Esophagus muscularis mucosa (tissue), 4 donors: Measurements from ENCODE around the gene TCF3. TPM values are rescaled to one million over a fixed set of nuclear protein-coding genes. Genes with fewer than 3 reads are reported as not detected.

Experiments used
- DNase-seq: peaks from one replicate; pipeline ENCODE4 v3.0.0-alpha.2; 2017; ENCODE audit errors: extremely low spot score
- H3K27ac ChIP-seq, 4 donors: fragments of 200-600 bp; sonication (generic); replicated peaks in 1 of 4; 1 replicate in 3 of 4; 2 replicates in 1 of 4; pipeline ENCODE4 v1.5.1; 2016 to 2019; ENCODE audit warnings: mild to moderate bottlenecking in 1 of 4
- H3K27me3 ChIP-seq, 4 donors: fragments of 200-600 bp; sonication (generic); one replicate each; pipeline versions ENCODE4 v1.5.1 to v1.6.0; 2016 to 2019
- H3K36me3 ChIP-seq, 4 donors: fragments of 200-600 bp; sonication (generic); one replicate each; pipeline ENCODE4 v1.5.1; 2016 to 2019
- H3K4me1 ChIP-seq, 4 donors: fragments of 200-600 bp; sonication (generic); one replicate each; pipeline ENCODE4 v1.5.1; 2016 to 2019
- H3K4me3 ChIP-seq, 4 donors: fragments of 200-600 bp; sonication (generic); 1 replicate in 2 of 4; 2 replicates in 2 of 4; pipeline ENCODE4 v1.5.1; 2016 to 2019; ENCODE audit warnings: mild to moderate bottlenecking in 4 of 4, moderate library complexity in 1 of 4
- H3K9me3 ChIP-seq, 4 donors: fragments of 200-600 bp; sonication (generic); 1 replicate in 3 of 4; 2 replicates in 1 of 4; pipeline ENCODE4 v1.5.1; 2016 to 2019
- EP300 ChIP-seq: sonication (generic); formaldehyde crosslinking; IDR thresholded peaks from one replicate; pipeline ENCODE4 v1.6.1; 2017; ENCODE audit warnings: antibody characterized with exemption
- POLR2A ChIP-seq: fragments of 450-650 bp; IDR thresholded peaks from one replicate; pipeline ENCODE4 v1.6.1; 2017; ENCODE audit warnings: antibody characterized with exemption, moderate library complexity, mild to moderate bottlenecking, low read depth
- POLR2AphosphoS5 ChIP-seq, 2 donors: sonication (generic); formaldehyde crosslinking; IDR thresholded peaks; one replicate each; pipeline ENCODE4 v1.6.1; 2017; ENCODE audit warnings: antibody characterized with exemption in 2 of 2
- WGBS: methylation state at CpG from one replicate; pipeline ENCODE4 v1.1.5; 2018; 5-methylcytosine and 5-hydroxymethylcytosine counted together
- intact Hi-C: fragments of 100-400 bp; cut with DNase I; formaldehyde crosslinking; loops from one replicate; pipeline ENCODE4 v1.15.1; 2023
- total RNA-seq, 4 donors: library from RNA; depleted of rRNA; stranded (reverse); fragments of >200 nt; gene quantifications; one replicate each; pipeline versions ENCODE4 v1.1.0 to v1.2.1, GENCODE V29; 2016
- TF ChIP-seq, protein P1 (sequence below), 3 experiments: fragments of 200-600 bp in 2 of 3; fragments of 450-650 bp in 1 of 3; sonication (generic) in 2 of 3; IDR thresholded peaks; one replicate each; pipeline ENCODE4 v1.5.1; 2017 to 2019; ENCODE audit warnings: antibody characterized with exemption in 3 of 3, mild to moderate bottlenecking in 2 of 3, moderate library complexity in 1 of 3

Gene TCF3
- total RNA-seq, 4 donors from 2014 or later, result 32.0 to 53.6 (median 46.5) TPM

DNA sequence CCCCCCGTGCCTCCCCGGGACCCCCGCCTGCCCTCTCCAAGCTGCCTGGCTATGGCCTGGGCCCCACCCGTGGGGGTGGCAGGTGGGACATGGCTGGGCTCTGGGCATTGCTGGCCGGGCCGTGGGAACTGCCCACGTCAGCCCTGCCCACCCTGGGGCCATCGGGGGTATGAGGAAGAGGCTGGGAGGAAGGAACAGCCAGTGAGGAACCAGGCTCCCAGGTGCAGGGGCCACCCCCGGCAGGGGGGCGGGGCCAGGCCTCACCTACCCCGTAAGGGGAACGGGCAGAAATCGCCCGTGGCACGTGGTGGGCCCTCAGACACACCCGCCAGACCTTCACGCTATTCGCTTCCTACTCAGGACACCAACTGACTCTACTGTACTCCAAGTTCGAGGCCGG lies 22.4 kb downstream of the TCF3 start:
- H3K36me3 ChIP-seq, result peaks cover 5 to 73% (median 56%) of the 10 kb centered on the region in 4 donors
- H3K4me3 ChIP-seq, result no peak overlapping the region
- DNase-seq, result no peak
- no peaks in the 10 kb centered on the region for H3K27me3 ChIP-seq
- TF ChIP-seq POLR2A (no peak), EP300 (no peak), POLR2AphosphoS5 (IDR thresholded peaks at IDR 0.05) (no peak)
- TF ChIP-seq, protein P1, sequence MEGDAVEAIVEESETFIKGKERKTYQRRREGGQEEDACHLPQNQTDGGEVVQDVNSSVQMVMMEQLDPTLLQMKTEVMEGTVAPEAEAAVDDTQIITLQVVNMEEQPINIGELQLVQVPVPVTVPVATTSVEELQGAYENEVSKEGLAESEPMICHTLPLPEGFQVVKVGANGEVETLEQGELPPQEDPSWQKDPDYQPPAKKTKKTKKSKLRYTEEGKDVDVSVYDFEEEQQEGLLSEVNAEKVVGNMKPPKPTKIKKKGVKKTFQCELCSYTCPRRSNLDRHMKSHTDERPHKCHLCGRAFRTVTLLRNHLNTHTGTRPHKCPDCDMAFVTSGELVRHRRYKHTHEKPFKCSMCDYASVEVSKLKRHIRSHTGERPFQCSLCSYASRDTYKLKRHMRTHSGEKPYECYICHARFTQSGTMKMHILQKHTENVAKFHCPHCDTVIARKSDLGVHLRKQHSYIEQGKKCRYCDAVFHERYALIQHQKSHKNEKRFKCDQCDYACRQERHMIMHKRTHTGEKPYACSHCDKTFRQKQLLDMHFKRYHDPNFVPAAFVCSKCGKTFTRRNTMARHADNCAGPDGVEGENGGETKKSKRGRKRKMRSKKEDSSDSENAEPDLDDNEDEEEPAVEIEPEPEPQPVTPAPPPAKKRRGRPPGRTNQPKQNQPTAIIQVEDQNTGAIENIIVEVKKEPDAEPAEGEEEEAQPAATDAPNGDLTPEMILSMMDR (IDR thresholded peaks at IDR 0.05), result no peak
- whole genome bisulfite sequencing, result 65% methylated on average over 4 of the region's 20 CpGs
- no peaks in the 10 kb centered on the region for H3K9me3 ChIP-seq
- no peaks in the 10 kb centered on the region for H3K4me1 ChIP-seq
- intact Hi-C loops, result no loop called here
- no peak overlapping the region for H3K27ac ChIP-seq

DNA sequence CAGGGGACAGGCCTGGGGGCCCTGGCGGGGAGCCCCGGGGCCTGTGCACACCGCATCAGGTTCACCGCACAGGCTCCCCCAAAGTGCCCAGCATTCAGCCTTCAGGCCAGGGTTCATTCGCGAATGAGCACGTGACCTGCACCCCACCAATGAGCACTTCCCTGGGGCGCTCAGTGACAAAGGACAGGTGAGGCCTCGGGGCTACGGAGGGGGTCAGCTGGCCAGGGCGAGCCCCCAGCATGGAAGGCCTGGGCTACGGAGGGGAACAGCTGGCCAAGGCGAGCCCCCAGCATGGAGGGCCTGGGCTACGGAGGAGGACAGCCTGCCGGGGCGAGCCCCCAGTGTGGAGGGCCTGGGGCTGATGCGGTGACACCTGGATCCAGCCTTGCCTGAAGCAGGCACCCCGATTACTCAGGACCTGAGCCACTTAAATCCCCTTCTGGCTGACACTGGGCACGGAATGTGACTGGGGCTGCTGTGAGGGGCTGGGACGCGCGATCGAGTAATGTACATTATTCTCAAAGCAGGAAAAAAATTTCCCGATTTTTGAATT lies 23.1 kb downstream of the TCF3 start:
- 90% methylated on average over 14 of the region's 24 CpGs for WGBS
- TF ChIP-seq, protein P1 (IDR thresholded peaks at IDR 0.05), result no peak
- TF ChIP-seq EP300, result no peak
- TF ChIP-seq POLR2A, result no peak
- no peak for TF ChIP-seq POLR2AphosphoS5 (IDR thresholded peaks at IDR 0.05)
- Histone ChIP-seq H3K4me3 (no peak overlapping the region), H3K9me3 (no peaks in the 10 kb centered on the region), H3K27ac (no peak overlapping the region), H3K4me1 (no peaks in the 10 kb centered on the region), H3K27me3 (no peaks in the 10 kb centered on the region), H3K36me3 (peaks cover 5 to 71% (median 55%) of the 10 kb centered on the region in 4 donors)
- intact Hi-C loops, result no loop called here
- no peak for DNase-seq

DNA sequence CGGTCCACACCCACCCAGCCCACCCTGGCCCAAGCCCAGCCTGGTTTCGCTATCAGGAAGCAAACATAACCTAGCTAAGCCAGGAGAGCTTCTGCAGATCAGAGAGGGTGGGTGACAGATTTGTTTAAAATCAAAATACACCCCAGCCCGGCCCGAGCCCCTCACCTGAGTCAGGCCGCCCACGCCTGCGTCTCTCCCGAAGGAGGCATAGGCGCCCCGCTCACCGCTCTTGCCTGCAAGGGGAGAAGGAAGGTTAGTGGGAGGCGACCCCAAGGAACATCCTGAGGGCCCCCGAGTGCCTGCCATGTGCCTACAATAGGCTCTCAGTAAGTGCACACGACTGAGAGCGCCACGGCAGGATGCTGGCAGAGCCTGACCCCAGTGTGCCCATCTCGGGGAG lies 25.2 kb downstream of the TCF3 start:
- Histone ChIP-seq H3K27ac (no peak overlapping the region), H3K9me3 (no peaks in the 10 kb centered on the region), H3K4me1 (no peaks in the 10 kb centered on the region), H3K4me3 (no peak overlapping the region), H3K27me3 (no peaks in the 10 kb centered on the region), H3K36me3 (peaks cover 5 to 75% (median 55%) of the 10 kb centered on the region in 4 donors)
- TF ChIP-seq, protein P1 (IDR thresholded peaks at IDR 0.05), result no peak
- TF ChIP-seq POLR2AphosphoS5 (IDR thresholded peaks at IDR 0.05) (no peak), POLR2A (no peak), EP300 (no peak)
- intact Hi-C loops, result no loop called here
- DNase-seq, result no peak
- WGBS, result 99% methylated on average over 13 of the region's 17 CpGs

GRCh38 chr19:1626417-1627010 lies 25.9 kb downstream of the TCF3 start:
- no peaks in the 10 kb centered on the region for H3K27me3 ChIP-seq
- intact Hi-C loops, result no loop called here
- H3K36me3 ChIP-seq, result peaks cover 1 to 75% (median 55%) of the 10 kb centered on the region in 4 donors
- no peaks in the 10 kb centered on the region for H3K9me3 ChIP-seq
- no peak overlapping the region for H3K27ac ChIP-seq
- no peaks in the 10 kb centered on the region for H3K4me1 ChIP-seq
- WGBS, result 89% methylated on average over 23 of the region's 32 CpGs
- no peak for DNase-seq
- TF ChIP-seq, protein P1 (IDR thresholded peaks at IDR 0.05), result no peak
- no peak for TF ChIP-seq POLR2AphosphoS5 (IDR thresholded peaks at IDR 0.05)
- TF ChIP-seq POLR2A, result no peak
- no peak for TF ChIP-seq EP300
- H3K4me3 ChIP-seq, result no peak overlapping the region
